Liver (tissue), 9 donors: ENCODE data around the gene RAD23A. TPM values are rescaled to one million over a fixed set of nuclear protein-coding genes. Genes with fewer than 3 reads are reported as not detected.

Experiments
- DNase-seq: peaks from one replicate; pipeline ENCODE4 v3.0.0-alpha.2; 2017; ENCODE audit warnings: low spot score
- H3K27ac ChIP-seq, 2 donors: one replicate each; pipeline ENCODE4 v1.7.0; 2013; ENCODE audit warnings: inconsistent platforms in 2 of 2, low read length in 2 of 2, control low read depth in 1 of 2, low read depth in 1 of 2, mild to moderate bottlenecking in 1 of 2
- H3K27me3 ChIP-seq, 4 donors: one replicate each; pipeline versions ENCODE4 v1.6.1 to v1.7.0; 2013; ENCODE audit warnings: low read length in 3 of 4, inconsistent platforms in 1 of 4, mild to moderate bottlenecking in 1 of 4, moderate library complexity in 1 of 4; ENCODE audit not compliant: control insufficient read depth in 4 of 4, insufficient read depth in 4 of 4
- H3K36me3 ChIP-seq, 4 donors: one replicate each; pipeline versions ENCODE4 v1.6.1 to v1.7.0; 2013; ENCODE audit warnings: low read length in 3 of 4, mild to moderate bottlenecking in 3 of 4, low read depth in 1 of 4, moderate library complexity in 1 of 4; ENCODE audit not compliant: control insufficient read depth in 4 of 4, insufficient read depth in 3 of 4
- H3K4me1 ChIP-seq, 4 donors: one replicate each; pipeline versions ENCODE4 v1.6.1 to v1.7.0; 2013; ENCODE audit warnings: low read length in 3 of 4, mild to moderate bottlenecking in 3 of 4, moderate library complexity in 1 of 4; ENCODE audit not compliant: control insufficient read depth in 4 of 4, insufficient read depth in 4 of 4
- H3K4me3 ChIP-seq, 3 donors: one replicate each; pipeline versions ENCODE4 v1.6.1 to v1.7.0; 2013; ENCODE audit warnings: low read length in 3 of 3, control low read depth in 1 of 3, low read depth in 1 of 3, mild to moderate bottlenecking in 1 of 3
- H3K9ac ChIP-seq, 2 donors: one replicate each; pipeline ENCODE4 v1.7.0; 2013; ENCODE audit warnings: low read length in 2 of 2, mild to moderate bottlenecking in 2 of 2, moderate library complexity in 2 of 2, control low read depth in 1 of 2, low read depth in 1 of 2
- H3K9me3 ChIP-seq, 4 donors: one replicate each; pipeline versions ENCODE4 v1.6.1 to v1.7.0; 2013; ENCODE audit warnings: low read length in 3 of 4; ENCODE audit not compliant: control insufficient read depth in 4 of 4
- CTCF ChIP-seq: fragments of 150-350 bp; IDR thresholded peaks from 2 replicates; pipeline ENCODE4 v1.5.1; 2017; ENCODE audit warnings: improper control_type of control experiment, low read depth, low read length; ENCODE audit not compliant: missing input control
- FOXA1 ChIP-seq: IDR thresholded peaks from 2 replicates; pipeline ENCODE4 v1.6.1; 2016; ENCODE audit warnings: antibody characterized with exemption
- FOXA2 ChIP-seq: IDR thresholded peaks from 2 replicates; pipeline ENCODE4 v1.6.1; 2016; ENCODE audit warnings: antibody characterized with exemption
- HNF4A ChIP-seq, 2 donors: conservative IDR thresholded peaks; 2 replicates each; pipeline ENCODE4 v1.6.1; 2016; ENCODE audit warnings: antibody characterized with exemption in 2 of 2, mild to moderate bottlenecking in 2 of 2
- HNF4G ChIP-seq: IDR thresholded peaks from 2 replicates; pipeline ENCODE4 v1.6.1; 2016; ENCODE audit warnings: antibody characterized with exemption
- JUND ChIP-seq, 2 donors: IDR thresholded peaks; 2 replicates each; pipeline ENCODE4 v1.6.1; 2016; ENCODE audit warnings: antibody characterized with exemption in 2 of 2
- TAF1 ChIP-seq: conservative IDR thresholded peaks from 2 replicates; pipeline ENCODE4 v1.6.1; 2016; ENCODE audit warnings: antibody characterized with exemption, mild to moderate bottlenecking
- YY1 ChIP-seq: IDR thresholded peaks from 2 replicates; pipeline ENCODE4 v1.6.1; 2016; ENCODE audit warnings: antibody characterized with exemption, mild to moderate bottlenecking
- ZBTB33 ChIP-seq: IDR thresholded peaks from 2 replicates; pipeline ENCODE4 v1.6.1; 2016; ENCODE audit warnings: antibody characterized with exemption
- WGBS: extraction: QIAGEN DNeasy Blood & Tissue Kit; methylation state at CpG from one replicate; pipeline ENCODE4 v1.1.7; 2013; 5-methylcytosine and 5-hydroxymethylcytosine counted together
- polyA plus RNA-seq, 2 donors: library from polyadenylated mRNA; stranded (reverse) in 1 of 2; unstranded in 1 of 2; fragments of 200-250 nt in 1 of 2; fragments of >200 nt in 1 of 2; fragmentation: Nextera tagmentation in 1 of 2; extraction: Ambion mirVana in 1 of 2; gene quantifications; one replicate each; pipeline versions ENCODE4 v1.2.1 to v1.2.3, GENCODE V29; 2013 to 2015
- total RNA-seq, 2 donors: library from RNA; depleted of rRNA; stranded (reverse); fragments of >200 nt; gene quantifications; one replicate each; pipeline ENCODE4 v1.2.3, GENCODE V29; 2014
- donor health status: healthy.
- donor health status: healthy.
- donor health status: healthy.
- donor health status: healthy.
- donor health status: healthy.

The RAD23A gene
- total and polyA plus RNA-seq, 4 donors = 42.9 to 112 (median 66.8) TPM

GRCh38 chr19:12995596-12996405, 50.1 kb downstream of the RAD23A start:
- Histone ChIP-seq H3K4me3 (peak overlapping the region; percentile 70 to 87 (median 84)), H3K36me3 (peaks cover 0 to 3% (median 0%) of the 10 kb centered on the region in 4 donors), H3K9me3 (no peaks in the 10 kb centered on the region), H3K9ac (no peak overlapping the region), H3K27me3 (no peaks in the 10 kb centered on the region), H3K27ac (peak overlapping the region; percentile 78 to 85), H3K4me1 (peaks cover 3 to 22% (median 12%) of the 10 kb centered on the region in 4 donors)
- no peak for TF ChIP-seq TAF1
- peak; percentile 51 for DNase-seq
- WGBS = under 1% methylated on average over 129 of the region's 129 CpGs

GRCh38 chr19:12996406-12997094, 50.9 kb downstream of the RAD23A start:
- DNase-seq = no peak
- H3K4me3 ChIP-seq = peak overlapping the region; percentile 70 to 87 (median 84)

More at GRCh38 chr19:12996406-12997094, 50.9 kb downstream of the RAD23A start:
- Histone ChIP-seq H3K27me3 (no peaks in the 10 kb centered on the region), H3K9me3 (no peaks in the 10 kb centered on the region), H3K4me1 (peaks cover 3 to 29% (median 13%) of the 10 kb centered on the region in 4 donors), H3K36me3 (peaks cover 0 to 3% (median 0%) of the 10 kb centered on the region in 4 donors), H3K27ac (peak overlapping the region; percentile 78 to 85), H3K9ac (no peak overlapping the region)
- TF ChIP-seq FOXA2 (no peak), HNF4A (conservative IDR thresholded peaks at IDR 0.05) (no peak), TAF1 (no peak), ZBTB33 (no peak), CTCF (no peak), FOXA1 (no peak), YY1 (no peak), HNF4G (no peak), JUND (IDR thresholded peaks at IDR 0.05) (no peak)
- 6% methylated on average over 52 of the region's 52 CpGs for WGBS
